ENCODE data around the gene SH3RF1.

DNA sequence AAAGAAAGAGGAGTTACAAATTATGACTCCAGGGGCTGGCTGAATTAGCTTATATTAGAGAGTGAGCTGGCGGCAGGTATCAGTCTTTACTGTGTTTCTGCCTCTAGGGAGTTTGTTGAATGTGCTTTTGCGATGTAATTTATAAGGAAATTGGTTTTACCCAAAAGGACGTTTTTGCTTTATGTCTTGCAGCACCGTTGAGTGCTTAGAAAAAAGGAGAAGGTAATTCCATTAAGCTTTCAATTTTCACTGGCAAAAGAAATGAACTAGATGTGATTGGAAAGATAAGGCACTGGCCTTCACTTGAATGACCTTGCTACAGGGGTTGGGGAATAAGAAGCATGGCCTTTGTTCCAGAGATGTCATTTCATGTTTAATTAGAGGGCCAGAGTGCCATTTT, 185.8 kb downstream of the SH3RF1 start:
- TF ChIP-seq, protein P1, sequence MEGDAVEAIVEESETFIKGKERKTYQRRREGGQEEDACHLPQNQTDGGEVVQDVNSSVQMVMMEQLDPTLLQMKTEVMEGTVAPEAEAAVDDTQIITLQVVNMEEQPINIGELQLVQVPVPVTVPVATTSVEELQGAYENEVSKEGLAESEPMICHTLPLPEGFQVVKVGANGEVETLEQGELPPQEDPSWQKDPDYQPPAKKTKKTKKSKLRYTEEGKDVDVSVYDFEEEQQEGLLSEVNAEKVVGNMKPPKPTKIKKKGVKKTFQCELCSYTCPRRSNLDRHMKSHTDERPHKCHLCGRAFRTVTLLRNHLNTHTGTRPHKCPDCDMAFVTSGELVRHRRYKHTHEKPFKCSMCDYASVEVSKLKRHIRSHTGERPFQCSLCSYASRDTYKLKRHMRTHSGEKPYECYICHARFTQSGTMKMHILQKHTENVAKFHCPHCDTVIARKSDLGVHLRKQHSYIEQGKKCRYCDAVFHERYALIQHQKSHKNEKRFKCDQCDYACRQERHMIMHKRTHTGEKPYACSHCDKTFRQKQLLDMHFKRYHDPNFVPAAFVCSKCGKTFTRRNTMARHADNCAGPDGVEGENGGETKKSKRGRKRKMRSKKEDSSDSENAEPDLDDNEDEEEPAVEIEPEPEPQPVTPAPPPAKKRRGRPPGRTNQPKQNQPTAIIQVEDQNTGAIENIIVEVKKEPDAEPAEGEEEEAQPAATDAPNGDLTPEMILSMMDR (IDR thresholded peaks at IDR 0.05) = no peak
- no peak for TF ChIP-seq POLR2A (IDR thresholded peaks at IDR 0.05)

All from body of pancreas (tissue), 4 donors.